ENCODE results near the gene ARHGEF26.

The ARHGEF26 gene

GRCh38 chr3:154195620-154196356 lies 74.6 kb downstream of the ARHGEF26 start:
- no peak for DNase-seq (ENCODE audit: low read depth in 2 of 2)

- DNase-seq (ENCODE audit: low read depth in 2 of 2) = no peak
These were observed 76.6 kb downstream of the ARHGEF26 start for GRCh38 chr3:154197751-154198150.

- DNase-seq (ENCODE audit: low read depth in 2 of 2) = no peak
These were observed 88.3 kb downstream of the ARHGEF26 start for GRCh38 chr3:154209499-154209898.

- no peak for DNase-seq (ENCODE audit: low read depth in 2 of 2)
These were observed 89.8 kb downstream of the ARHGEF26 start for GRCh38 chr3:154210986-154211385.

- no peak for DNase-seq (ENCODE audit: low read depth in 2 of 2)
These were observed 93.1 kb downstream of the ARHGEF26 start for GRCh38 chr3:154214306-154214705.

- DNase-seq (ENCODE audit: low read depth in 2 of 2) = no peak
These were observed 96.5 kb downstream of the ARHGEF26 start for GRCh38 chr3:154217671-154218070.

- no peak for DNase-seq (ENCODE audit: low read depth in 2 of 2)
These were observed 97.5 kb downstream of the ARHGEF26 start for GRCh38 chr3:154218728-154219127.

- no peak for DNase-seq (ENCODE audit: low read depth in 2 of 2)
These were observed 99.3 kb downstream of the ARHGEF26 start for GRCh38 chr3:154220462-154220861.

GRCh38 chr3:154223519-154223918 lies 102.3 kb downstream of the ARHGEF26 start:
- DNase-seq (ENCODE audit: low read depth in 2 of 2) = no peak

- no peak for DNase-seq (ENCODE audit: low read depth in 2 of 2)
These were observed 103.2 kb downstream of the ARHGEF26 start for GRCh38 chr3:154224366-154224765.

- DNase-seq (ENCODE audit: low read depth in 2 of 2) = no peak
These were observed 103.7 kb downstream of the ARHGEF26 start for GRCh38 chr3:154224866-154225265.

- DNase-seq (ENCODE audit: low read depth in 2 of 2) = no peak
These were observed 104.3 kb downstream of the ARHGEF26 start for GRCh38 chr3:154225536-154225935.

GRCh38 chr3:154227531-154227930 lies 106.3 kb downstream of the ARHGEF26 start:
- no peak for DNase-seq (ENCODE audit: low read depth in 2 of 2)

GRCh38 chr3:154228561-154229216 lies 107.5 kb downstream of the ARHGEF26 start:
- no peak for DNase-seq (ENCODE audit: low read depth in 2 of 2)

- no peak for DNase-seq (ENCODE audit: low read depth in 2 of 2)
These were observed 108.0 kb downstream of the ARHGEF26 start for GRCh38 chr3:154229217-154229590.

- DNase-seq (ENCODE audit: low read depth in 2 of 2) = no peak
These were observed 114.1 kb downstream of the ARHGEF26 start for GRCh38 chr3:154235330-154235729.

GRCh38 chr3:154236331-154236730 lies 115.1 kb downstream of the ARHGEF26 start:
- no peak for DNase-seq (ENCODE audit: low read depth in 2 of 2)

- DNase-seq (ENCODE audit: low read depth in 2 of 2) = no peak
These were observed 119.0 kb downstream of the ARHGEF26 start for GRCh38 chr3:154240235-154240634.

- DNase-seq (ENCODE audit: low read depth in 2 of 2) = no peak
These were observed 120.3 kb downstream of the ARHGEF26 start for GRCh38 chr3:154241496-154241895.

- no peak for DNase-seq (ENCODE audit: low read depth in 2 of 2)
These were observed 121.6 kb downstream of the ARHGEF26 start for GRCh38 chr3:154242766-154243165.

GRCh38 chr3:154243353-154243752 lies 122.2 kb downstream of the ARHGEF26 start:
- no peak for DNase-seq (ENCODE audit: low read depth in 2 of 2)

- no peak for DNase-seq (ENCODE audit: low read depth in 2 of 2)
These were observed 123.5 kb downstream of the ARHGEF26 start for GRCh38 chr3:154244644-154245043.

GRCh38 chr3:154247806-154248415 lies 126.7 kb downstream of the ARHGEF26 start:
- DNase-seq (ENCODE audit: low read depth in 2 of 2) = no peak
